ENCODE data around the gene SORBS1. TPM values are rescaled to one million over a fixed set of nuclear protein-coding genes. Genes with fewer than 3 reads are reported as not detected.

SORBS1 gene
- total and polyA plus RNA-seq, 2 donors (not counting 3 experiments of a cell fraction or from before 2014, with no cell fraction given), result 2.0 to 7.9 TPM

DNA sequence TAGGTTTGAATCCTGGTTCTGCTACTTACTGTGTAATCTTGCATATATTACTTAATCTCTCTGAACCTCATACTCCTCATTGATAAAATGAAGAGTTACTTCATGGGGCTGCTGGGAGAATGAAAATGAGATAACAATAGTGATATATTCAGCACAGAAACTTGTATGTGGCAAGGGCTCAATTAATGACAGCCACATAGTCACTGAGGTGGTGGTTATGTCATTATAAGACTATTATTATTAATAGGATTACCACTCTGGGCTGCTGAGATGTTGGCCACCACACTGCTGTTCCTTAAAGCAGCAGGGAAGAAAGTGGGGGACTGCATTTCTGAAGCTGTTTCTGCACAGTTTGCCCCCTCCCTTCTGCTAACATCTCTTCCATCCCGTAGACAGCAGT lies 170.0 kb downstream of the SORBS1 start:
- no peaks in the 10 kb centered on the region for H3K9me1 ChIP-seq (replicated peaks; ENCODE audit: control insufficient read depth, extremely low read depth, insufficient read depth, low read length)
- no TSS peak for BruUV-seq (replicated peaks)
- no peaks in the 10 kb centered on the region for H3K9me3 ChIP-seq (replicated peaks; ENCODE audit: control insufficient read depth, insufficient read depth, low read length)
- no peaks in the 10 kb centered on the region for H3K36me3 ChIP-seq (ENCODE audit: control insufficient read depth in 2 of 2, extremely low read depth in 1 of 2, insufficient read depth in 2 of 2, low read length in 2 of 2)
- no peak overlapping the region for H3K4me3 ChIP-seq (replicated peaks in 1 of 3; ENCODE audit: insufficient read depth in 1 of 3, low read depth in 1 of 3, low read length in 3 of 3)
- no peaks in the 10 kb centered on the region for H4K20me1 ChIP-seq (replicated peaks; ENCODE audit: control insufficient read depth, extremely low read depth, insufficient read depth, low read length)
- peaks cover 4% of the 10 kb centered on the region for H3K4me1 ChIP-seq (ENCODE audit: control insufficient read depth, extremely low read depth, insufficient read depth, low read length)
- POLR2A ChIA-PET, result no interaction called here
- dilution Hi-C loops (cut with MboI; ENCODE audit: extremely low pct_ligation_motif_present, low sequenced_read_pairs) (no loop called here), intact Hi-C loops (cut with micrococcal nuclease) (no loop called here)
- H3K79me2 ChIP-seq (ENCODE audit: control insufficient read depth, insufficient read depth, low read length), result no peaks in the 10 kb centered on the region
- no peak overlapping the region for H3K4me2 ChIP-seq (ENCODE audit: insufficient read depth, low read length)
- no peak overlapping the region for H3K27ac ChIP-seq (ENCODE audit: insufficient read depth, low read depth, low read length)
- no peak overlapping the region for H3K9ac ChIP-seq (replicated peaks; ENCODE audit: extremely low read depth, insufficient read depth, low read length)
- H2AFZ ChIP-seq (ENCODE audit: low read depth, low read length), result no peak overlapping the region
- FAIRE-seq (no peak), DNase-seq (ENCODE audit: low read depth, low spot score) (no peak)
- peaks cover 0 to 1% of the 10 kb centered on the region in 2 experiments for H3K27me3 ChIP-seq (ENCODE audit: control insufficient read depth in 2 of 2, insufficient read depth in 2 of 2, low read length in 2 of 2)
- CTCF ChIA-PET, result interaction anchor here (0.7 kb wide), 1 partner anchor 1462 kb away, joined by 3 read pairs; no protein-coding TSS in a partner anchor
- TF ChIP-seq POLR2A (IDR thresholded peaks at IDR 0.05; ENCODE audit: low read depth, low read length), result no peak
- no peak for TF ChIP-seq JUN (IDR thresholded peaks at IDR 0.05; ENCODE audit: borderline replicate concordance, insufficient read depth, insufficient read length, low read depth)
- no peak for TF ChIP-seq MYC (IDR thresholded peaks at IDR 0.05; ENCODE audit: low read depth, low read length)
- TF ChIP-seq POLR2AphosphoS5 (IDR thresholded peaks at IDR 0.05; ENCODE audit: insufficient read depth, low read depth, low read length), result no peak
- TF ChIP-seq MAX (IDR thresholded peaks at IDR 0.05; ENCODE audit: insufficient read depth, insufficient read length), result no peak
- TF ChIP-seq EZH2 (IDR thresholded peaks at IDR 0.05; ENCODE audit: borderline replicate concordance, low read depth, low read length, severe bottlenecking), result no peak
- no peak for TF ChIP-seq GATA2 (IDR thresholded peaks at IDR 0.05; ENCODE audit: insufficient read depth, insufficient read length, low read depth, low read length)
- TF ChIP-seq FOS (IDR thresholded peaks at IDR 0.05; ENCODE audit: borderline replicate concordance, insufficient read depth, low read length), result no peak
- TF ChIP-seq, protein P1, sequence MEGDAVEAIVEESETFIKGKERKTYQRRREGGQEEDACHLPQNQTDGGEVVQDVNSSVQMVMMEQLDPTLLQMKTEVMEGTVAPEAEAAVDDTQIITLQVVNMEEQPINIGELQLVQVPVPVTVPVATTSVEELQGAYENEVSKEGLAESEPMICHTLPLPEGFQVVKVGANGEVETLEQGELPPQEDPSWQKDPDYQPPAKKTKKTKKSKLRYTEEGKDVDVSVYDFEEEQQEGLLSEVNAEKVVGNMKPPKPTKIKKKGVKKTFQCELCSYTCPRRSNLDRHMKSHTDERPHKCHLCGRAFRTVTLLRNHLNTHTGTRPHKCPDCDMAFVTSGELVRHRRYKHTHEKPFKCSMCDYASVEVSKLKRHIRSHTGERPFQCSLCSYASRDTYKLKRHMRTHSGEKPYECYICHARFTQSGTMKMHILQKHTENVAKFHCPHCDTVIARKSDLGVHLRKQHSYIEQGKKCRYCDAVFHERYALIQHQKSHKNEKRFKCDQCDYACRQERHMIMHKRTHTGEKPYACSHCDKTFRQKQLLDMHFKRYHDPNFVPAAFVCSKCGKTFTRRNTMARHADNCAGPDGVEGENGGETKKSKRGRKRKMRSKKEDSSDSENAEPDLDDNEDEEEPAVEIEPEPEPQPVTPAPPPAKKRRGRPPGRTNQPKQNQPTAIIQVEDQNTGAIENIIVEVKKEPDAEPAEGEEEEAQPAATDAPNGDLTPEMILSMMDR (IDR thresholded peaks at IDR 0.05; ENCODE audit: extremely low read depth in 1 of 2, insufficient read depth in 1 of 2, low read depth in 1 of 2, low read length in 2 of 2), result no peak

All from endothelial cell of umbilical vein (primary cell).